Motor neuron (in vitro differentiated cells): ENCODE results near the gene VAV3. TPM values are rescaled to one million over a fixed set of nuclear protein-coding genes. Genes with fewer than 3 reads are reported as not detected.

Source experiments
- ATAC-seq, 8 experiments: fragments of 200-7000 bp; cut with Tn5 transposase; replicated peaks in 6 of 8; 2 replicates each; pipeline ENCODE4 v1.8.0; 2021; ENCODE audit warnings: mild to moderate bottlenecking in 8 of 8, moderate library complexity in 8 of 8
- H3K27ac ChIP-seq, 2 donors: fragments of 250-450 bp; sonication (Bioruptor Pico); 2 replicates each; pipeline ENCODE4 v1.9.0; 2021; ENCODE audit warnings: antibody characterized with exemption in 2 of 2, mild to moderate bottlenecking in 2 of 2, moderate library complexity in 1 of 2
- H3K4me1 ChIP-seq, 2 donors: fragments of 250-450 bp; sonication (Bioruptor Pico); replicated peaks in 1 of 2; 2 replicates each; pipeline ENCODE4 v1.6.1; 2021; ENCODE audit warnings: antibody characterized with exemption in 2 of 2, mild to moderate bottlenecking in 2 of 2, moderate library complexity in 1 of 2
- H3K4me3 ChIP-seq, 5 donors: fragments of 250-450 bp; sonication (Bioruptor Pico); 2 replicates each; pipeline ENCODE4 v1.9.0; 2021; ENCODE audit warnings: antibody characterized with exemption in 5 of 5, mild to moderate bottlenecking in 5 of 5, moderate library complexity in 4 of 5
- WGBS, 10 experiments: fragments of 450-650 bp; shearing (Covaris generic); methylation state at CpG; one replicate each; pipeline ENCODE4 v1.0.0; 2022; 5-methylcytosine and 5-hydroxymethylcytosine counted together
- in situ Hi-C, 9 experiments: fragments of 400-800 bp; cut with MboI; loops; one replicate each; pipeline ENCODE4 v1.15.0; 2021; ENCODE audit warnings: low sequenced_read_pairs in 9 of 9, low pct_unique_long_range_greater_than_20kb in 2 of 9; ENCODE audit not compliant: unreplicated experiment in 9 of 9
- total RNA-seq, 8 experiments: library from RNA; unstranded; fragments of 300-600 nt; gene quantifications; 2 replicates each; pipeline versions ENCODE4 v1.2.3 to v1.2.4, GENCODE V29; 2022

VAV3 gene
- total RNA-seq, 8 experiments from 2014 or later = 0.09 to 34.3 (median 10.3) TPM

- Histone ChIP-seq H3K4me1 (no peaks in the 10 kb centered on the region), H3K4me3 (no peak overlapping the region), H3K27ac (no peak overlapping the region)
- WGBS, 10 experiments = 41 to 100% (median 90%) methylated on average over 1 of the region's 1 CpG
- in situ Hi-C loops = no loop called here
- ATAC-seq = no peak
Measured at GRCh38 chr1:107804134-107804533, 160.8 kb downstream of the VAV3 start.

GRCh38 chr1:107803579-107803978 lies 161.4 kb downstream of the VAV3 start:
- 0 to 100% (median 86%) methylated on average over 1 of the region's 1 CpG; no CpG with 5 or more reads in 1 of the 10 experiments for WGBS, 10 experiments
- in situ Hi-C loops = no loop called here
- no peak for ATAC-seq

DNA sequence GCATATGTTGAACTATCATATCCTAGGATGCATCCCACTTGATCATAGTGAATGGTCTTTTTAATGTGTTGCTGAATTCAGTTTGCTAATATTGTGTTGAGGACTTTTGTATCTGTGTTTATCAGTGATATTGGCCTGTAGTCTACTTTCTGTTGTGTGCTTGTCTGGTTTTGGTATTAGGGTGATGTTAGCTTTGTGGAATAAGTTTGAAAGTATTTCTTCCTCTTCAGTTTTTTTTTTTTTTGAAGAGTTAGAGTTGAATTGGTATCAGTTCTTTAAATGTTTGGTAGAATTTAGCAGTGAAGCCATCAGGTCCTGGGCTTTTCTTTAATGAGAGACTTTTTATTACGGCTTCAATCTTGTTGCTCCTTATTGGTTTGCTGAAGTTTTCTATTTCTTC lies 162.3 kb downstream of the VAV3 start:
- H3K27ac ChIP-seq = no peak overlapping the region
- H3K4me1 ChIP-seq = no peaks in the 10 kb centered on the region
- in situ Hi-C loops = no loop called here
- H3K4me3 ChIP-seq = no peak overlapping the region
- WGBS, 10 experiments = 71 to 100% (median 96%) methylated on average over 1 of the region's 1 CpG
- no peak for ATAC-seq

More at GRCh38 chr1:107803579-107803978, 161.4 kb downstream of the VAV3 start:
- Histone ChIP-seq H3K27ac (no peak overlapping the region), H3K4me1 (no peaks in the 10 kb centered on the region), H3K4me3 (no peak overlapping the region)

GRCh38 chr1:107795994-107796393 lies 169.0 kb downstream of the VAV3 start:
- ATAC-seq = peak in 3 of 8 experiments; percentile 27 to 75 (median 72)
- H3K4me3 ChIP-seq = no peak overlapping the region
- H3K4me1 ChIP-seq = peaks cover 0 to 7% of the 10 kb centered on the region in 2 donors
- in situ Hi-C loops = loop anchor here in 2 of 9 experiments (25.0 kb wide), 2 partner anchors 166 to 341 kb away; partner anchors contain the start of gene VAV3 (in 1 of the 2)
- H3K27ac ChIP-seq = no peak overlapping the region
- WGBS, 10 experiments = 62 to 100% (median 94%) methylated on average over 1 to 2 of the region's 2 CpGs; no CpG with 5 or more reads in 2 of the 10 experiments

DNA sequence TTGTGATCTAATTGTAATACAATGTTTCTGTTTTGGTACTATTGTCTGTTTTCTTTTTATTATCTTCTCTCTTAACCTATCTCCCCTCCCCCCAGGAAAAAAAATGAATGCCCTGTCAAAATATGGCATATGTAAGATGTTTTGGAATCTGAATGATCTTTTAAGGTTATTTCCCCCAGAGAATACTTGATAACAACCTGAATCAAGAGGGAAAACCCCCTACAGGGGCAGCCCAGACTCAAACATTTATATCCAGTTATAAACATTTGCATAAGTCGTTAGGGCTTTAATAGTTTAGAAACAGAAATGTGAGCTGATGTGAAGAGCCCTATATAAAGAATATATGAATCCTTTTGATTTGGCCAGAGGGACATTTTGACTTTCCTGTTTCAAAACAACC lies 169.5 kb downstream of the VAV3 start:
- in situ Hi-C loops = loop anchor here in 2 of 9 experiments (25.0 kb wide), 2 partner anchors 167 to 342 kb away; partner anchors contain the start of gene VAV3 (in 1 of the 2)
- no peak overlapping the region for H3K27ac ChIP-seq
- H3K4me1 ChIP-seq = peaks cover 0 to 7% of the 10 kb centered on the region in 2 donors
- H3K4me3 ChIP-seq = no peak overlapping the region
- no peak for ATAC-seq
- whole genome bisulfite sequencing, 10 experiments = 0 to 100% (median 78%) methylated on average over 1 of the region's 1 CpG; no CpG with 5 or more reads in 1 of the 10 experiments

- no peak overlapping the region for H3K4me3 ChIP-seq
- WGBS, 10 experiments = 0 to 80% (median 59%) methylated on average over 1 to 2 of the region's 2 CpGs; no CpG with 5 or more reads in 1 of the 10 experiments
- peaks cover 0 to 7% of the 10 kb centered on the region in 2 donors for H3K4me1 ChIP-seq
- in situ Hi-C loops = loop anchor here in 2 of 9 experiments (25.0 kb wide), 2 partner anchors 168 to 343 kb away; partner anchors contain the start of gene VAV3 (in 1 of the 2)
- no peak overlapping the region for H3K27ac ChIP-seq
- ATAC-seq = no peak
Measured at GRCh38 chr1:107794571-107794970, 170.4 kb downstream of the VAV3 start.

DNA sequence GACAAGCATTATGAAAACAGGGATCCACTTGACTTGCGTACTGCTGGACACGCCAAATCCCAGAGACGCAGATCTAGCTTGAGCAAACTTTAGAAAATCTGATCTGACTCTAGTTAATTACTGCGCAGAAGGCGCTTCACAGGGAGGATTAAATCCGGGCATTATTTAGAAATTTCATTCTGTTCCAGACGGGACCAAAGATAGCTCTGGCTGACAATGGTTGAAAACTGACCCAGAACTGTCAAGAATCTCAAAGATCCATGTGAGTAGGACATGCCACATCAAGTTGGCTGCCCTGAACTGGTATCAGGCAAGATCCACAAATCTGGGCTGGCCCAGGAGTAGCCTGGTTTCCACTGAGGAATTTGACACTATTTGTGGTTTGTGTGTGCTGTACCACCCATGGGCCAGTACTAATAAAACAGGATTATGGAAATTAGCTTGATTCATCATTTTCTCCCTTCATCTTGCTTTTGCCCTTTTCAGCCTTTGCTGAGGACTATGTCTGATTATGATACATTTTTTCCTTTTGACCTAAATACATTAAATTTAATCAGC lies 171.0 kb downstream of the VAV3 start:
- Histone ChIP-seq H3K27ac (no peak overlapping the region), H3K4me3 (no peak overlapping the region), H3K4me1 (peaks cover 0 to 7% of the 10 kb centered on the region in 2 donors)
- in situ Hi-C loops = loop anchor here in 2 of 9 experiments (25.0 kb wide), 2 partner anchors 168 to 343 kb away; partner anchors contain the start of gene VAV3 (in 1 of the 2)
- ATAC-seq = peak in 4 of 8 experiments; percentile 37 to 92 (median 80)
- 40 to 100% (median 95%) methylated on average over 1 to 7 of the region's 7 CpGs; no CpG with 5 or more reads in 1 of the 10 experiments for WGBS, 10 experiments

- peaks cover 0 to 7% of the 10 kb centered on the region in 2 donors for H3K4me1 ChIP-seq
- H3K27ac ChIP-seq = no peak overlapping the region
- in situ Hi-C loops = loop anchor here in 2 of 9 experiments (25.0 kb wide), 2 partner anchors 171 to 346 kb away; partner anchors contain the start of gene VAV3 (in 1 of the 2)
- no peak overlapping the region for H3K4me3 ChIP-seq
- no peak for ATAC-seq
Measured at GRCh38 chr1:107791348-107791747, 173.6 kb downstream of the VAV3 start.

- no peak overlapping the region for H3K27ac ChIP-seq
- H3K4me1 ChIP-seq = no peaks in the 10 kb centered on the region
- in situ Hi-C loops = loop anchor here in 5 of 9 experiments (10.0 to 25.0 kb wide), 3 partner anchors 172 to 347 kb away; partner anchors contain the start of gene VAV3 (in 1 of the 5)
- H3K4me3 ChIP-seq = no peak overlapping the region
- 57 to 100% (median 90%) methylated on average over 1 to 3 of the region's 3 CpGs; no CpG with 5 or more reads in 3 of the 10 experiments for WGBS, 10 experiments
- ATAC-seq = no peak
Measured at GRCh38 chr1:107789817-107790524, 175.0 kb downstream of the VAV3 start.

- 28 to 93% (median 79%) methylated on average over 1 to 4 of the region's 4 CpGs for WGBS, 10 experiments
- ATAC-seq = peak in 4 of 8 experiments; percentile 27 to 82 (median 64)
- no peaks in the 10 kb centered on the region for H3K4me1 ChIP-seq
- in situ Hi-C loops = loop anchor here in 5 of 9 experiments (10.0 to 25.0 kb wide), 3 partner anchors 174 to 349 kb away; partner anchors contain the start of gene VAV3 (in 1 of the 5)
- H3K4me3 ChIP-seq = no peak overlapping the region
- H3K27ac ChIP-seq = no peak overlapping the region
Measured at GRCh38 chr1:107788206-107789202, 176.5 kb downstream of the VAV3 start.

DNA sequence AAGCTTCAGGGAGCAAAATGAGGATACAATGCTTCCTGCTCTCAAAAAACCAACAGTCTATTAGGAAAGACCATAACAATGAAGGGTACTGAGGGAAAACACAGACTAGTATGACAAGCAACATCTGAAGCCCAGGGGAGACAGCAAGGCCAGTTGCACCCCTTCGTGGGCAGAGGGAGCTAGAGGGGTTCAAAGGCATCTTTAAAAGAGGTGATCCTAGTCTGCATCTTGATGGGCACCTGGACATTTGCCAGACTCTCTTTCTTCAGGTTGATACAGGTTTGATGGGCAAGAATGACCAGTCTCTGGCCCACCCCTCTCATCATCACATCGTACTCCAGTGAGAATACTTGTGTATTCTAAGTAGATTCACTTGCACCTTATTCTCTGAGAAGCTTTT lies 177.7 kb downstream of the VAV3 start:
- 60 to 100% (median 80%) methylated on average over 1 to 2 of the region's 2 CpGs; no CpG with 5 or more reads in 4 of the 10 experiments for WGBS, 10 experiments
- Histone ChIP-seq H3K27ac (no peak overlapping the region), H3K4me1 (no peaks in the 10 kb centered on the region), H3K4me3 (no peak overlapping the region)
- in situ Hi-C loops = loop anchor here in 5 of 9 experiments (10.0 to 25.0 kb wide), 3 partner anchors 175 to 350 kb away; partner anchors contain the start of gene VAV3 (in 1 of the 5)
- ATAC-seq = no peak
